ENCODE measurements around the gene ANK3.

Gene ANK3

DNA sequence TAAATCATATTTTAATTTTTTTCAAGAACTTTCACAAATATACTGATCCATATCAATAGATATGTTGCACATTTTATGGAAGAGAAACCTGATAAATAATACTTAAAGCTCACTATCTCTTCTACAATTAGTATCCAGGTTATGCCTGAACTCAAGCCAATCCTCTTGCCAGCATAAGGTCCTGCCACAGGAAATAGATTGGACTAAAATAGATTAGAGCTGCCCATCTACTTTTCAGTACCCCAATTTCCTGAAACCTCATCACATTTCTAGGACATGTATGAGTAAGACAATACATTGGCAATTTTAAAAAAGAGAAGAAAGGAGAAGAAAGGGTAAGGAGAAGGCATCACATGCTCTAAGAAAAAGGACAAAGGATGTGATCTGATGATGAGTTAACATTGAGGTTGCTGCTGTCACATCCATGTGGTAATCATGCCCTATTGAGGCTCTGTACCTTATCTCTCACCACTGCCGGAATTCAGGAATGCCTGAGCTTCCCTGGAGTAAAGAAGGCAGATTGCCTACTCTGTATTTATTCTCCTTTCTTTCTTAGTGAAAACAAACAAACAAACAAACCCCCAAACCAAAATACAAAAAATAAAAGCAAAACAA lies 199.7 kb downstream of the ANK3 start:
- H3K4me3 ChIP-seq (ENCODE audit: control insufficient read depth, low read depth, low read length): no peak overlapping the region
- TF ChIP-seq, protein P1, sequence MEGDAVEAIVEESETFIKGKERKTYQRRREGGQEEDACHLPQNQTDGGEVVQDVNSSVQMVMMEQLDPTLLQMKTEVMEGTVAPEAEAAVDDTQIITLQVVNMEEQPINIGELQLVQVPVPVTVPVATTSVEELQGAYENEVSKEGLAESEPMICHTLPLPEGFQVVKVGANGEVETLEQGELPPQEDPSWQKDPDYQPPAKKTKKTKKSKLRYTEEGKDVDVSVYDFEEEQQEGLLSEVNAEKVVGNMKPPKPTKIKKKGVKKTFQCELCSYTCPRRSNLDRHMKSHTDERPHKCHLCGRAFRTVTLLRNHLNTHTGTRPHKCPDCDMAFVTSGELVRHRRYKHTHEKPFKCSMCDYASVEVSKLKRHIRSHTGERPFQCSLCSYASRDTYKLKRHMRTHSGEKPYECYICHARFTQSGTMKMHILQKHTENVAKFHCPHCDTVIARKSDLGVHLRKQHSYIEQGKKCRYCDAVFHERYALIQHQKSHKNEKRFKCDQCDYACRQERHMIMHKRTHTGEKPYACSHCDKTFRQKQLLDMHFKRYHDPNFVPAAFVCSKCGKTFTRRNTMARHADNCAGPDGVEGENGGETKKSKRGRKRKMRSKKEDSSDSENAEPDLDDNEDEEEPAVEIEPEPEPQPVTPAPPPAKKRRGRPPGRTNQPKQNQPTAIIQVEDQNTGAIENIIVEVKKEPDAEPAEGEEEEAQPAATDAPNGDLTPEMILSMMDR (IDR thresholded peaks at IDR 0.05; ENCODE audit: control insufficient read depth, insufficient read depth, low read depth, low read length, missing control alignments): no peak
- DNase-seq (ENCODE audit: low read depth): no peak

DNA sequence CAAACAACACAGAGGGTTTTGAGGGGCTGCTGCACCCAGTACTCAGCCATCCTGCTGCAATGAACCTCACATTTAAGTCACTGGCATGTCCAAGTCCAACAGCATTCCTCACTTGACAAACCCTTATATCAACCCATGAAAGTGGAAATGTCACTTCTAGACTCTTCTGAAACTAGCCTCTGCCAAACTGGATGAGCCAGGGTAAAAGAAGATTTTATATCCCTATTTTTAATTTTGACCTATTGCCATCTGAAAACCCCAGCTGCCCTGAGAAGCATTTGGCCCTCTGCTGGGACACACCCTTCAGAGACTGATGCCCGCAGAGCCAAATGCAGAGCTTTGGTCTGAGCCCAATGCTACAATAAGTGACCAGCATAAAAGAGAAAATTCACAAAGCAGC lies 201.1 kb downstream of the ANK3 start:
- no peak for DNase-seq (ENCODE audit: low read depth)
- H3K4me3 ChIP-seq (ENCODE audit: control insufficient read depth, low read depth, low read length): no peak overlapping the region
- TF ChIP-seq, protein P1 (IDR thresholded peaks at IDR 0.05; ENCODE audit: control insufficient read depth, insufficient read depth, low read depth, low read length, missing control alignments): no peak

DNA sequence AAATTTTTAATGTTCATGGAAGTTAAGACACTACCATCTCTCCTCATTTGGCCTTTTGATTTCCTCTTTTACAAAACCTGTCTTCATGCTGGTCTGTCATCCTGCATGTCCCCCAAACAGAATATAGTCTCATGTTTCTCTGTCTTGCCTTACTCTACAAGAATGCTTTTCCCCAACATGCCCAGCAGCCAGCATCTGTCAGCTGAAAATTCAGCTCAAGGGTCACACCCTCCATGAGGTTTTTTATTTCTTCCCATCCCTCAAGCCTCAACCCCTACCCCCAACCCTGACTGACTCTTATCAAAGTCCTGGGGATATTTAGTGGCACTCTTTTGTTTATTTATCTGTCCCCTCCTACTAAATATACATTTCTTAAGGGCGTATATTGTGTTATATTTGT lies 202.0 kb downstream of the ANK3 start:
- TF ChIP-seq, protein P1 (IDR thresholded peaks at IDR 0.05; ENCODE audit: control insufficient read depth, insufficient read depth, low read depth, low read length, missing control alignments): no peak
- DNase-seq (ENCODE audit: low read depth): no peak
- no peak overlapping the region for H3K4me3 ChIP-seq (ENCODE audit: control insufficient read depth, low read depth, low read length)

DNA sequence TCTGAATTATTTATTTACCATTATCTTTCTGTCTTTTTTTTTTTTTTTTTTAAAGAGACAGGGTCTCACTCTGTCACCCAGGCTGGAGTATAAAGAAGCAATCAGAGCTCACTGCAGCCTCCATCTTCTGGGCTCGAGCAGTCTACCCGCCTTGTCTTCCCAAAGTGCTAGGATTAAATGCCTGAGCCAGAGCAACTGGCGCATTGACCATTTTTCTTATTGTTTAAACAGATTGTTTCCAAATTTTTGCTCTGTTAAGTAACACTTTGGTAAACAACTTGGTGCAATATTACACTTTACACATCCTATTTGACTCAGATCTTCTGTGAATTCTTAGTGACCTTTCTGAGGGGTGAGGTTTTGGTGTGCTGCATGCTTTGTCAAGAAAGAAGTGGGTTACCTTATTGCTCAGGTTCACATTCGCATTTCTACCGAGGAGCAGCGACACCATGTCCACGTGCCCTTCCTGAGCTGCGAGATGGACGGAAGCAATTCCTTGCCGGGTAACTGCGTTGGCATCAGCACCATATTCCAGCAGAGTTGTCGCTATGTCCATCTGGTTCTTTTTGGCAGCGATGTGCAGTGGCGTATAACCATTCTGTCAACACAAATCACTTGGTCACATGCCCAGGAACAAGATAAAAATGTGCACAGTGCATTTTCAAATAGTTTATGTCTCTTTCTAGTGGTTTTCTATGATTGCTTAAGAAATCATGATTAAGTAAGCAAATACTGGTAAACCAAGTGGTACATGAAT lies 203.2 kb downstream of the ANK3 start:
- H3K4me3 ChIP-seq (ENCODE audit: control insufficient read depth, low read depth, low read length): no peak overlapping the region
- TF ChIP-seq, protein P1 (IDR thresholded peaks at IDR 0.05; ENCODE audit: control insufficient read depth, insufficient read depth, low read depth, low read length, missing control alignments): no peak
- DNase-seq (ENCODE audit: low read depth): peak; percentile 14

DNA sequence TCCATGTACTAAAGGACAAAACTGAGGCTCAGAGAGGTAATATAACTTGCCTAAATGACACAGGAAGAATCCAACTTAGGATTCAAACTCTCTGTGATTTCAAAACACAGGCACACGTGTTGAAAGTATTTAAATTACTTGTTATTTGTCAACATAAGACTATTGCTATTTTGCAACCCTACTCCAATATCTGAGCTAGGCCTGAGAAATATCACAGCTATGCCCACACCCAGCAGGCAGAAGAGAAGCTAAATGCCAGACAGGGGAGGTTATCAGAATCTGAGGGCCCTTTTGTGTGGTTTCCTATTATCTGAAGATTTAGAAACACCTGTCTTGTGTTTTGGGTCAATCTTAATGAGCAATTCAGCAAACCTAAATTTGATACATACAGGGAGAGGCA lies 204.3 kb downstream of the ANK3 start:
- no peak for DNase-seq (ENCODE audit: low read depth)
- TF ChIP-seq, protein P1 (IDR thresholded peaks at IDR 0.05; ENCODE audit: control insufficient read depth, insufficient read depth, low read depth, low read length, missing control alignments): no peak
- H3K4me3 ChIP-seq (ENCODE audit: control insufficient read depth, low read depth, low read length): no peak overlapping the region

DNA sequence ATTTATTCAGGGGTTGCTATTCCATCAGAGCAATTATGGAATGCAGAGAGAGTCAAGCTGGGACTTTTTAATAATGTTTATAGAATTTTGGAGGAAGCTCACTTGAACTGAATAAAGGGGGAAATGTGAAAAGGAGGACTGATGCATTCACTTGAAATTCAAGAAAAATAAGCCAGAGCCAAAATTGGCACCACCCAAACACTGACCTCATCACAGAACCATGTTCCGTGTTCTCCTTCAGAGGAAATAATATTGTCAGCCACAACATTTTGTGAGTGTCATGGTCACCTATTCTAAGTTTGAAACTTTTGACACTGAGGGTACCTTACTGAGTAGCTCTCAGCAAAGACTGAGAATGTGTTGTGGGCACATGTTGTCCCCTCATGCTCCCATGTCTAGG lies 207.0 kb downstream of the ANK3 start:
- TF ChIP-seq, protein P1 (IDR thresholded peaks at IDR 0.05; ENCODE audit: control insufficient read depth, insufficient read depth, low read depth, low read length, missing control alignments): no peak
- no peak overlapping the region for H3K4me3 ChIP-seq (ENCODE audit: control insufficient read depth, low read depth, low read length)
- DNase-seq (ENCODE audit: low read depth): no peak

Data from AG09309 (cell line).